HCT116 (cell line): ENCODE data around the gene WAS. TPM values are rescaled to one million over a fixed set of nuclear protein-coding genes. Genes with fewer than 3 reads are reported as not detected.

Experiments used
- ATAC-seq: fragments of 200-7000 bp; cut with Tn5 transposase; 2 replicates; pipeline ENCODE4 v1.9.1; 2020; ENCODE audit warnings: mild to moderate bottlenecking, moderate library complexity
- BruUV-seq: library from RNA; stranded (reverse); fragments of 400-500 nt; replicated peaks from 2 replicates; lab custom pipeline; 2021; lab: Mats Ljungman, UMichigan
- CTCF ChIA-PET: fragments of 300-600 bp; sonication (Branson Sonifier 250); formaldehyde crosslinking; loops from one replicate; lab custom pipeline; 2021; ENCODE audit warnings: antibody characterized with exemption; lab: Charles Lee
- POLR2A ChIA-PET: fragments of 300-600, 350-600 bp; sonication (Branson Sonifier 250); formaldehyde crosslinking; loops from one replicate; lab custom pipeline; 2021; ENCODE audit warnings: antibody characterized with exemption; lab: Charles Lee
- RAD21 ChIA-PET, 2 experiments: fragments of 300-600 bp; sonication (Branson Sonifier 250); formaldehyde crosslinking; loops; one replicate each; lab custom pipeline; 2023; ENCODE audit warnings: low total read pairs in 2 of 2; ENCODE audit not compliant: uncharacterized antibody in 2 of 2, unreplicated experiment in 2 of 2, low non-redundant PET in 1 of 2; lab: Charles Lee
- DNase-seq: peaks from one replicate; pipeline ENCODE4 v3.0.0-alpha.2; 2010; ENCODE audit warnings: low read depth, low spot score
- H2AFZ ChIP-seq: fragments of 200-600 bp; shearing (Covaris generic), sonication (generic); 2 replicates; pipeline ENCODE4 v1.6.1; 2017; ENCODE audit warnings: low read depth, mixed run types, mixed read lengths, antibody characterized with exemption, low read length; ENCODE audit not compliant: poor library complexity, severe bottlenecking
- H3K27ac ChIP-seq: 2 replicates; pipeline ENCODE4 v1.5.1; 2012; ENCODE audit warnings: low read depth, low read length
- H3K27me3 ChIP-seq: fragments of 200-600 bp; sonication (generic); 2 replicates; pipeline ENCODE4 v1.6.1; 2016; ENCODE audit warnings: mixed run types, low read length, mixed read lengths; ENCODE audit not compliant: insufficient read depth
- H3K36me3 ChIP-seq, 2 experiments: fragments of 200-500 bp in 1 of 2; fragments of 200-600 bp in 1 of 2; sonication (Bioruptor generic) in 1 of 2; sonication (generic) in 1 of 2; 2 replicates each; pipeline versions ENCODE4 v1.5.1 to v1.6.1; 2014 to 2016; ENCODE audit warnings: low read length in 2 of 2, inconsistent platforms in 1 of 2, mixed read lengths in 1 of 2, mixed run types in 1 of 2; ENCODE audit not compliant: insufficient read depth in 2 of 2, control insufficient read depth in 1 of 2
- H3K4me1 ChIP-seq, 2 experiments: fragments of 200-600 bp in 1 of 2; sonication (generic) in 1 of 2; 2 replicates each; pipeline versions ENCODE4 v1.5.1 to v1.6.1; 2012 to 2017; ENCODE audit warnings: low read length in 2 of 2, inconsistent platforms in 1 of 2, mild to moderate bottlenecking in 1 of 2, mixed read lengths in 1 of 2, mixed run types in 1 of 2, moderate library complexity in 1 of 2; ENCODE audit not compliant: insufficient read depth in 2 of 2, control insufficient read depth in 1 of 2
- H3K4me2 ChIP-seq: fragments of 200-600 bp; sonication (generic); 2 replicates; pipeline ENCODE4 v1.6.1; 2017; ENCODE audit warnings: mixed run types, low read length, mixed read lengths
- H3K4me3 ChIP-seq, 2 experiments: fragments of 200-600 bp in 1 of 2; sonication (generic) in 1 of 2; replicated peaks in 1 of 2; 2 replicates each; pipeline ENCODE4 v1.5.1; 2011 to 2016; ENCODE audit warnings: low read length in 2 of 2, control low read depth in 1 of 2, low read depth in 1 of 2, mild to moderate bottlenecking in 1 of 2, mixed read lengths in 1 of 2, mixed run types in 1 of 2
- H3K79me2 ChIP-seq: fragments of 200-600 bp; sonication (generic); 2 replicates; pipeline ENCODE4 v1.6.1; 2017; ENCODE audit warnings: mild to moderate bottlenecking, mixed run types, low read length, moderate library complexity, mixed read lengths; ENCODE audit not compliant: insufficient read depth
- H3K9ac ChIP-seq: fragments of 200-600 bp; sonication (generic); 2 replicates; pipeline ENCODE4 v1.6.1; 2016; ENCODE audit warnings: low read length, mixed read lengths
- H3K9me2 ChIP-seq: fragments of 200-600 bp; sonication (generic), shearing (Covaris generic); 2 replicates; pipeline ENCODE4 v1.6.1; 2017; ENCODE audit warnings: mixed run types, mild to moderate bottlenecking, moderate library complexity; ENCODE audit not compliant: insufficient read depth
- H3K9me3 ChIP-seq, 2 experiments: fragments of 200-500 bp in 1 of 2; fragments of 200-600 bp in 1 of 2; sonication (Bioruptor generic) in 1 of 2; sonication (generic) in 1 of 2; 2 replicates each; pipeline ENCODE4 v1.6.1; 2014 to 2017; ENCODE audit warnings: low read length in 2 of 2, mixed read lengths in 2 of 2, inconsistent platforms in 1 of 2, low read depth in 1 of 2, mild to moderate bottlenecking in 1 of 2, mixed run types in 1 of 2, moderate library complexity in 1 of 2; ENCODE audit not compliant: control insufficient read depth in 1 of 2, insufficient read depth in 1 of 2
- H4K20me1 ChIP-seq: fragments of 200-600 bp; sonication (generic), shearing (Covaris generic); 2 replicates; pipeline ENCODE4 v1.6.1; 2017; ENCODE audit warnings: mixed run types, mild to moderate bottlenecking, moderate library complexity; ENCODE audit not compliant: insufficient read depth
- CBX3 ChIP-seq: IDR thresholded peaks from 2 replicates; pipeline ENCODE4 v1.6.1; 2012; ENCODE audit warnings: low read depth
- CTCF ChIP-seq, 3 experiments: fragments of 200-600 bp in 1 of 3; sonication (generic) in 1 of 3; IDR thresholded peaks in 2 of 3; conservative IDR thresholded peaks in 1 of 3; 2 replicates each; pipeline ENCODE4 v1.5.1; 2012 to 2017; ENCODE audit warnings: low read depth in 2 of 3, low read length in 2 of 3, antibody characterized with exemption in 1 of 3, borderline replicate concordance in 1 of 3, control low read depth in 1 of 3, mild to moderate bottlenecking in 1 of 3, mixed read lengths in 1 of 3, mixed run types in 1 of 3, moderate library complexity in 1 of 3; ENCODE audit not compliant: insufficient read depth in 1 of 3
- EGR1 ChIP-seq: IDR thresholded peaks from 2 replicates; pipeline ENCODE4 v1.6.1; 2012; ENCODE audit warnings: low read depth
- ELF1 ChIP-seq: IDR thresholded peaks from 2 replicates; pipeline ENCODE4 v1.6.1; 2012; ENCODE audit warnings: low read depth, borderline replicate concordance
- EZH2phosphoT487 ChIP-seq: fragments of 200-600 bp; IDR thresholded peaks from 2 replicates; pipeline ENCODE4 v1.6.1; 2018; ENCODE audit warnings: antibody characterized with exemption, borderline replicate concordance
- FOSL1 ChIP-seq: IDR thresholded peaks from 2 replicates; pipeline ENCODE4 v1.6.1; 2012; ENCODE audit warnings: low read depth
- JUND ChIP-seq: IDR thresholded peaks from 2 replicates; pipeline ENCODE4 v1.6.1; 2012
- MAX ChIP-seq: IDR thresholded peaks from 2 replicates; pipeline ENCODE4 v1.6.1; 2012
- POLR2A ChIP-seq: IDR thresholded peaks from 2 replicates; pipeline ENCODE4 v1.7.0; 2011; ENCODE audit warnings: borderline replicate concordance; ENCODE audit not compliant: insufficient read depth, insufficient read length; ENCODE audit errors: extremely low read depth
- POLR2AphosphoS5 ChIP-seq: IDR thresholded peaks from 2 replicates; pipeline ENCODE4 v1.6.1; 2011; ENCODE audit warnings: mild to moderate bottlenecking, low read depth, low read length, moderate library complexity
- RAD21 ChIP-seq: IDR thresholded peaks from 2 replicates; pipeline ENCODE4 v1.6.1; 2012; ENCODE audit warnings: low read depth, mild to moderate bottlenecking
- REST ChIP-seq: IDR thresholded peaks from 2 replicates; pipeline ENCODE4 v1.6.1; 2012; ENCODE audit warnings: low read depth
- SIN3A ChIP-seq: IDR thresholded peaks from 2 replicates; pipeline ENCODE4 v1.6.1; 2012; ENCODE audit warnings: low read depth
- SP1 ChIP-seq: IDR thresholded peaks from 2 replicates; pipeline ENCODE4 v1.6.1; 2012; ENCODE audit warnings: low read depth
- SRF ChIP-seq: IDR thresholded peaks from 2 replicates; pipeline ENCODE4 v1.6.1; 2012; ENCODE audit warnings: low read depth
- TCF7L2 ChIP-seq: IDR thresholded peaks from 2 replicates; pipeline ENCODE4 v1.7.0; 2011; ENCODE audit warnings: borderline replicate concordance, inconsistent platforms; ENCODE audit not compliant: insufficient read depth, insufficient read length; ENCODE audit errors: extremely low read depth
- YY1 ChIP-seq: IDR thresholded peaks from 2 replicates; pipeline ENCODE4 v1.6.1; 2011; ENCODE audit warnings: low read length, low read depth, moderate library complexity, mild to moderate bottlenecking; ENCODE audit not compliant: insufficient replicate concordance; ENCODE audit errors: extremely low read depth
- ZBTB33 ChIP-seq: IDR thresholded peaks from 2 replicates; pipeline ENCODE4 v1.6.1; 2011; ENCODE audit warnings: mild to moderate bottlenecking, low read length, moderate library complexity; ENCODE audit not compliant: insufficient replicate concordance; ENCODE audit errors: extremely low read depth
- ZFX ChIP-seq: fragments of 450-650 bp; IDR thresholded peaks from 2 replicates; pipeline ENCODE4 v1.6.1; 2017
- ZNF274 ChIP-seq: fragments of 200-500 bp; sonication (Bioruptor generic); IDR thresholded peaks from 2 replicates; pipeline ENCODE4 v1.6.1; 2014; ENCODE audit warnings: mild to moderate bottlenecking, low read depth, low read length, inconsistent platforms
- intact Hi-C: fragments of 100-400 bp; cut with micrococcal nuclease; formaldehyde crosslinking; loops from 2 replicates; pipeline ENCODE4 v1.10.0; 2022
- total RNA-seq: library from RNA; stranded (reverse); gene quantifications from one replicate; pipeline ENCODE4 v1.2.1, GENCODE V29; 2021; ENCODE audit not compliant: unreplicated experiment

WAS gene
- total RNA-seq, 1 experiment from 2014 or later, result 0.84 TPM

- peak overlapping the region; percentile 84 for H3K27ac ChIP-seq
- no peaks in the 10 kb centered on the region for H3K9me2 ChIP-seq
- intact Hi-C loops, result no loop called here
- peak overlapping the region; percentile 74 for H3K9ac ChIP-seq
- H3K27me3 ChIP-seq, result no peaks in the 10 kb centered on the region
- H3K79me2 ChIP-seq, result no peaks in the 10 kb centered on the region
- CTCF ChIA-PET, result no interaction called here
- DNase-seq (peak; percentile 95), ATAC-seq (peak; percentile 98)
- RAD21 ChIA-PET, result no interaction called here
- no peaks in the 10 kb centered on the region for H3K36me3 ChIP-seq
- no peak overlapping the region for H2AFZ ChIP-seq
- peaks cover 6 to 12% of the 10 kb centered on the region in 2 experiments; a peak in 3 of 4 replicates for H3K4me1 ChIP-seq
- POLR2A ChIA-PET, result interaction anchor here (0.7 to 1.4 kb wide), 6 partner anchors 9 to 174 kb away, joined by 3 to 6 read pairs (median 3); partner anchors contain the start of genes HDAC6 and SLC35A2
- H3K9me3 ChIP-seq, result no peaks in the 10 kb centered on the region
- TSS peak; percentile 97 for BruUV-seq
- H3K4me2 ChIP-seq, result peak overlapping the region; percentile 90
- H4K20me1 ChIP-seq, result no peaks in the 10 kb centered on the region
- peak overlapping the region; percentile 61 to 72 for H3K4me3 ChIP-seq
- TF ChIP-seq POLR2A (peak; percentile 40), TCF7L2 (peak; percentile 48), EGR1 (no peak), FOSL1 (no peak), ZFX (peak; percentile 22; the same call in 1 of the 2 replicates), ELF1 (no peak), JUND (no peak), MAX (no peak), CBX3 (no peak), YY1 (no peak), EZH2phosphoT487 (no peak), POLR2AphosphoS5 (peak; percentile 72), CTCF (IDR thresholded peaks at IDR 0.05 in 2 of 3, conservative IDR thresholded peaks at IDR 0.05 in 1 of 3; ENCODE audit: borderline replicate concordance in 1 of 3, insufficient read depth in 1 of 3, low read depth in 2 of 3, low read length in 2 of 3) (no peak), ZBTB33 (no peak), ZNF274 (no peak), RAD21 (no peak), SIN3A (no peak), SRF (no peak), REST (no peak), SP1 (no peak)
Measured at GRCh38 chrX:48737213-48737938, 53.8 kb downstream of the WAS start.
